ENCODE results near the gene MAP4K2.

Gene MAP4K2

GRCh38 chr11:64793271-64794160, 9.5 kb downstream of the MAP4K2 start:
- peaks cover 66% of the 10 kb centered on the region for H3K36me3 ChIP-seq (ENCODE audit: control insufficient read depth, insufficient read depth, low read length)
- H3K9me3 ChIP-seq (ENCODE audit: control insufficient read depth, low read length) = no peaks in the 10 kb centered on the region
- no peaks in the 10 kb centered on the region for H3K4me1 ChIP-seq (ENCODE audit: control insufficient read depth, insufficient read depth, low read length, poor library complexity, severe bottlenecking)
- DNase-seq = no peak
- H3K4me3 ChIP-seq (ENCODE audit: insufficient read depth, low read depth, low read length, poor library complexity, severe bottlenecking) = no peak overlapping the region
- no peaks in the 10 kb centered on the region for H3K27me3 ChIP-seq (replicated peaks; ENCODE audit: control insufficient read depth, insufficient read depth, low read length, poor library complexity, severe bottlenecking)
- peak overlapping the region; percentile 13 for H3K27ac ChIP-seq (ENCODE audit: insufficient read depth, low read length, poor library complexity, severe bottlenecking)

- Histone ChIP-seq H3K27me3 (replicated peaks; ENCODE audit: control insufficient read depth, insufficient read depth, low read length, poor library complexity, severe bottlenecking) (no peaks in the 10 kb centered on the region), H3K36me3 (ENCODE audit: control insufficient read depth, insufficient read depth, low read length) (peaks cover 66% of the 10 kb centered on the region), H3K27ac (ENCODE audit: insufficient read depth, low read length, poor library complexity, severe bottlenecking) (no peak overlapping the region), H3K4me3 (ENCODE audit: insufficient read depth, low read depth, low read length, poor library complexity, severe bottlenecking) (no peak overlapping the region), H3K9me3 (ENCODE audit: control insufficient read depth, low read length) (no peaks in the 10 kb centered on the region), H3K4me1 (ENCODE audit: control insufficient read depth, insufficient read depth, low read length, poor library complexity, severe bottlenecking) (no peaks in the 10 kb centered on the region)
- no peak for DNase-seq
Observed at GRCh38 chr11:64792482-64792881, 10.5 kb downstream of the MAP4K2 start.

GRCh38 chr11:64791781-64792291, 11.2 kb downstream of the MAP4K2 start:
- Histone ChIP-seq H3K27me3 (replicated peaks; ENCODE audit: control insufficient read depth, insufficient read depth, low read length, poor library complexity, severe bottlenecking) (no peaks in the 10 kb centered on the region), H3K4me3 (ENCODE audit: insufficient read depth, low read depth, low read length, poor library complexity, severe bottlenecking) (no peak overlapping the region), H3K9me3 (ENCODE audit: control insufficient read depth, low read length) (no peaks in the 10 kb centered on the region), H3K4me1 (ENCODE audit: control insufficient read depth, insufficient read depth, low read length, poor library complexity, severe bottlenecking) (no peaks in the 10 kb centered on the region), H3K27ac (ENCODE audit: insufficient read depth, low read length, poor library complexity, severe bottlenecking) (no peak overlapping the region), H3K36me3 (ENCODE audit: control insufficient read depth, insufficient read depth, low read length) (peaks cover 59% of the 10 kb centered on the region)
- DNase-seq = no peak

- no peaks in the 10 kb centered on the region for H3K9me3 ChIP-seq (ENCODE audit: control insufficient read depth, low read length)
- no peaks in the 10 kb centered on the region for H3K4me1 ChIP-seq (ENCODE audit: control insufficient read depth, insufficient read depth, low read length, poor library complexity, severe bottlenecking)
- no peak overlapping the region for H3K4me3 ChIP-seq (ENCODE audit: insufficient read depth, low read depth, low read length, poor library complexity, severe bottlenecking)
- no peaks in the 10 kb centered on the region for H3K27me3 ChIP-seq (replicated peaks; ENCODE audit: control insufficient read depth, insufficient read depth, low read length, poor library complexity, severe bottlenecking)
- H3K36me3 ChIP-seq (ENCODE audit: control insufficient read depth, insufficient read depth, low read length) = peaks cover 45% of the 10 kb centered on the region
- no peak overlapping the region for H3K27ac ChIP-seq (ENCODE audit: insufficient read depth, low read length, poor library complexity, severe bottlenecking)
- no peak for DNase-seq
Observed at GRCh38 chr11:64790205-64791095, 12.6 kb downstream of the MAP4K2 start.

- Histone ChIP-seq H3K4me3 (ENCODE audit: insufficient read depth, low read depth, low read length, poor library complexity, severe bottlenecking) (no peak overlapping the region), H3K27ac (ENCODE audit: insufficient read depth, low read length, poor library complexity, severe bottlenecking) (no peak overlapping the region), H3K9me3 (ENCODE audit: control insufficient read depth, low read length) (no peaks in the 10 kb centered on the region), H3K4me1 (ENCODE audit: control insufficient read depth, insufficient read depth, low read length, poor library complexity, severe bottlenecking) (no peaks in the 10 kb centered on the region), H3K36me3 (ENCODE audit: control insufficient read depth, insufficient read depth, low read length) (peaks cover 45% of the 10 kb centered on the region), H3K27me3 (replicated peaks; ENCODE audit: control insufficient read depth, insufficient read depth, low read length, poor library complexity, severe bottlenecking) (no peaks in the 10 kb centered on the region)
- no peak for DNase-seq
Observed at GRCh38 chr11:64789331-64790204, 13.4 kb downstream of the MAP4K2 start.

GRCh38 chr11:64788321-64789215, 14.4 kb downstream of the MAP4K2 start:
- no peaks in the 10 kb centered on the region for H3K9me3 ChIP-seq (ENCODE audit: control insufficient read depth, low read length)
- no peaks in the 10 kb centered on the region for H3K27me3 ChIP-seq (replicated peaks; ENCODE audit: control insufficient read depth, insufficient read depth, low read length, poor library complexity, severe bottlenecking)
- no peak for DNase-seq
- no peak overlapping the region for H3K27ac ChIP-seq (ENCODE audit: insufficient read depth, low read length, poor library complexity, severe bottlenecking)
- H3K36me3 ChIP-seq (ENCODE audit: control insufficient read depth, insufficient read depth, low read length) = peaks cover 40% of the 10 kb centered on the region
- no peak overlapping the region for H3K4me3 ChIP-seq (ENCODE audit: insufficient read depth, low read depth, low read length, poor library complexity, severe bottlenecking)
- H3K4me1 ChIP-seq (ENCODE audit: control insufficient read depth, insufficient read depth, low read length, poor library complexity, severe bottlenecking) = no peaks in the 10 kb centered on the region

- Histone ChIP-seq H3K27me3 (replicated peaks; ENCODE audit: control insufficient read depth, insufficient read depth, low read length, poor library complexity, severe bottlenecking) (no peaks in the 10 kb centered on the region), H3K36me3 (ENCODE audit: control insufficient read depth, insufficient read depth, low read length) (peaks cover 38% of the 10 kb centered on the region), H3K27ac (ENCODE audit: insufficient read depth, low read length, poor library complexity, severe bottlenecking) (no peak overlapping the region), H3K4me3 (ENCODE audit: insufficient read depth, low read depth, low read length, poor library complexity, severe bottlenecking) (no peak overlapping the region), H3K4me1 (ENCODE audit: control insufficient read depth, insufficient read depth, low read length, poor library complexity, severe bottlenecking) (no peaks in the 10 kb centered on the region), H3K9me3 (ENCODE audit: control insufficient read depth, low read length) (no peaks in the 10 kb centered on the region)
- peak in 2 of 3 donors; percentile 25 to 39 for DNase-seq
Observed at GRCh38 chr11:64787526-64788320, 15.3 kb downstream of the MAP4K2 start.

GRCh38 chr11:64786308-64786707, 16.7 kb downstream of the MAP4K2 start:
- no peaks in the 10 kb centered on the region for H3K9me3 ChIP-seq (ENCODE audit: control insufficient read depth, low read length)
- no peak overlapping the region for H3K27ac ChIP-seq (ENCODE audit: insufficient read depth, low read length, poor library complexity, severe bottlenecking)
- no peaks in the 10 kb centered on the region for H3K27me3 ChIP-seq (replicated peaks; ENCODE audit: control insufficient read depth, insufficient read depth, low read length, poor library complexity, severe bottlenecking)
- H3K36me3 ChIP-seq (ENCODE audit: control insufficient read depth, insufficient read depth, low read length) = peaks cover 27% of the 10 kb centered on the region
- H3K4me1 ChIP-seq (ENCODE audit: control insufficient read depth, insufficient read depth, low read length, poor library complexity, severe bottlenecking) = no peaks in the 10 kb centered on the region
- DNase-seq = no peak
- no peak overlapping the region for H3K4me3 ChIP-seq (ENCODE audit: insufficient read depth, low read depth, low read length, poor library complexity, severe bottlenecking)

All from effector memory CD4-positive, alpha-beta T cell (primary cell).